Endodermal cell (in vitro differentiated cells): Measurements from ENCODE around the gene GRIP2. TPM values are rescaled to one million over a fixed set of nuclear protein-coding genes. Genes with fewer than 3 reads are reported as not detected.

Experiments
- DNase-seq: peaks from one replicate; pipeline ENCODE4 v3.0.0-alpha.2; 2017
- H3K27ac ChIP-seq: 2 replicates; pipeline ENCODE4 v1.5.1; 2013; ENCODE audit warnings: mild to moderate bottlenecking, low read depth, low read length, moderate library complexity
- H3K27me3 ChIP-seq: 2 replicates; pipeline ENCODE4 v1.6.1; 2013; ENCODE audit warnings: mild to moderate bottlenecking, low read length, moderate library complexity; ENCODE audit not compliant: insufficient read depth, control insufficient read depth, poor library complexity, severe bottlenecking
- H3K36me3 ChIP-seq: 2 replicates; pipeline ENCODE4 v1.7.0; 2013; ENCODE audit warnings: mild to moderate bottlenecking, low read length, moderate library complexity; ENCODE audit not compliant: control insufficient read depth, insufficient read depth
- H3K4me1 ChIP-seq: one replicate; pipeline ENCODE4 v1.7.0; 2013; ENCODE audit warnings: low read length; ENCODE audit not compliant: control insufficient read depth, insufficient read depth
- H3K4me3 ChIP-seq: 2 replicates; pipeline ENCODE4 v1.5.1; 2013; ENCODE audit warnings: mild to moderate bottlenecking, low read length, moderate library complexity
- H3K9ac ChIP-seq: 2 replicates; pipeline ENCODE4 v1.6.1; 2013; ENCODE audit warnings: mild to moderate bottlenecking, low read length, moderate library complexity; ENCODE audit not compliant: poor library complexity, severe bottlenecking; ENCODE audit errors: extremely low read depth
- H3K9me3 ChIP-seq: 2 replicates; pipeline ENCODE4 v1.6.1; 2013; ENCODE audit warnings: mild to moderate bottlenecking, low read length, moderate library complexity; ENCODE audit not compliant: control insufficient read depth
- H3K27ac Mint-ChIP-seq: 2 replicates; pipeline ENCODE4 v1.8.0; 2020; ENCODE audit warnings: mixed read lengths
- H3K27me3 Mint-ChIP-seq: 2 replicates; pipeline ENCODE4 v1.8.0; 2021; ENCODE audit warnings: mild to moderate bottlenecking, mixed read lengths; ENCODE audit not compliant: insufficient read depth
- H3K36me3 Mint-ChIP-seq: 2 replicates; pipeline ENCODE4 v1.8.0; 2020; ENCODE audit warnings: low read depth, mixed read lengths
- H3K4me1 Mint-ChIP-seq: 2 replicates; pipeline ENCODE4 v1.8.0; 2020; ENCODE audit warnings: mixed read lengths
- H3K4me3 Mint-ChIP-seq: 2 replicates; pipeline ENCODE4 v1.8.0; 2020; ENCODE audit warnings: mild to moderate bottlenecking, moderate library complexity, mixed read lengths
- H3K9me3 Mint-ChIP-seq: 2 replicates; pipeline ENCODE4 v1.8.0; 2020; ENCODE audit warnings: mild to moderate bottlenecking, mixed read lengths
- WGBS, 2 experiments: methylation state at CpG; one replicate each; pipeline versions ENCODE4 v1.1.5 to v1.1.7; 2013; ENCODE audit warnings: missing lambda C conversion rate in 2 of 2, mixed read lengths in 1 of 2; ENCODE audit not compliant: insufficient coverage in 1 of 2, insufficient read length in 1 of 2; 5-methylcytosine and 5-hydroxymethylcytosine counted together
- total RNA-seq, 2 donors: library from RNA; stranded (reverse); fragmentation: NEBNext Ultra II Directional in 1 of 2; extraction: Animal tissue kit (Norgen Biotek cat#: 25700) in 1 of 2; gene quantifications; 2 replicates in 1 of 2; 3 replicates in 1 of 2; pipeline ENCODE4 v1.2.1, GENCODE V29; 2021
- TF ChIP-seq, protein P1 (sequence below): fragments of 200-600 bp; sonication (generic); conservative IDR thresholded peaks from 2 replicates; pipeline ENCODE4 v1.5.0; 2021; ENCODE audit warnings: antibody characterized with exemption, mild to moderate bottlenecking

GRIP2 gene
- total RNA-seq, 2 donors from 2014 or later = 2.0 to 2.2 TPM

DNA sequence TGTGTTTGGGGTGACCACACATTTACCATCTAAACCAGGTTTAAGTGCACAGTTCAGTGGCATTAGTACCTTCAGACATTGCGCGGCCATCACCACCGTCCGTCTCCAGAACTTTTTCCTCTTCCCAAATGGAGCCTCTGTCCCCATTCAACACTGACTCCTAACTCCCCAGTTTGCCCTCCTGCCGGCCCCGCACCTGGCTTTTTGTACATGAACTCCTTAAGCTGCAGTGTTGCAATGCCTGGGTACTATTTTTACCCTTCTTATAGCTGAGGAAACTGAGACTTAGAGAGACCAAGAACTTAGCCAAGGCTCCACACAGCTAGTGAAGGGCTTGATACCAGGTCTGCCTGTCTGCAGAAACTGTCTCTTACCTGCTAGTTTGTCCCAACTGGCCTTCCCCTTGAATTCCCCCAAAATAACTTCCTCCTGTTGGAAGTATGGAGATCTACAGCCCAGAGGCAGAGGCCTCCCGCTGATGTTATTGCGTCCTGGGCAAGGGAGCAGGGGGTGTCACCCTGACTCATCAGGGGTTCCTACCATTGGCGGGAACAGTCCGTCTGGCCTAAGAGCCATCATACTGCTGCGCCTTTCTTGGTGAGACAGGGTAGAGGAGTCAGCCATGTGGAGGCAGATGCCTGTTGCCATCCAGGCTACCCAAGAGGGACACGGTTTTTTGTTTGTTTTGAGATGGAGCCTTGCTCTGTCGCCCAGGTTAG is 65.6 kb downstream of the GRIP2 start:
- 93 to 95% methylated on average over 10 to 13 of the region's 13 CpGs for WGBS, 2 experiments

DNA sequence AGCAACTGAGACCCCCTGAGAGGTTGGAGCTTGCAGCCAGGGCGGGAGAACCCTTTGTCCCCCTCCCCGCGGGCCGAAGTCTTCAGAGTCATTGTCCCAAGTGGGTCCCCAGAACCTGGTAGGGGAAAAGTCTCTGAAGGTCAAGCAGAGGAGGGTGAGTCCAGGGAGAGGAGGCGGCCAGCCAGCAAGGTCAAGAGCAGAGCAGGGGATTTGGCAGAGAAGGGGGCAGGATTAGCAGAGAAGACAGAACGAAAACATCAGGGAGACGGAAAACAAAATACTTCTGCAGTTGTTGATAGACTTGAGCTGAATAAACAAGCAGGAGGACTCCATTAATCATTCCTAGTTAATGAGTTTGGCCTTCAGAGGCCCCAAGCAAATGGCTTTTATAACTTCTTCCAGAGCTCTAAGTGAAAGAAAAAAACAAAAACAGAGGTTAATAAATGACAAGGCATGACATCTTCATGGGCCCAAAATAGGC is 66.7 kb downstream of the GRIP2 start:
- Histone ChIP-seq H3K9me3 (no peaks in the 10 kb centered on the region), H3K4me3 (no peak overlapping the region), H3K27ac (no peak overlapping the region), H3K27me3 (no peaks in the 10 kb centered on the region), H3K9ac (no peak overlapping the region), H3K36me3 (peaks cover 22% of the 10 kb centered on the region), H3K4me1 (no peaks in the 10 kb centered on the region)
- H3K36me3 Mint-ChIP-seq = peaks cover 54% of the 10 kb centered on the region
- no peaks in the 10 kb centered on the region for H3K27me3 Mint-ChIP-seq
- 94 to 100% methylated on average over 3 to 7 of the region's 7 CpGs for WGBS, 2 experiments
- no peak overlapping the region for H3K4me3 Mint-ChIP-seq
- TF ChIP-seq, protein P1, sequence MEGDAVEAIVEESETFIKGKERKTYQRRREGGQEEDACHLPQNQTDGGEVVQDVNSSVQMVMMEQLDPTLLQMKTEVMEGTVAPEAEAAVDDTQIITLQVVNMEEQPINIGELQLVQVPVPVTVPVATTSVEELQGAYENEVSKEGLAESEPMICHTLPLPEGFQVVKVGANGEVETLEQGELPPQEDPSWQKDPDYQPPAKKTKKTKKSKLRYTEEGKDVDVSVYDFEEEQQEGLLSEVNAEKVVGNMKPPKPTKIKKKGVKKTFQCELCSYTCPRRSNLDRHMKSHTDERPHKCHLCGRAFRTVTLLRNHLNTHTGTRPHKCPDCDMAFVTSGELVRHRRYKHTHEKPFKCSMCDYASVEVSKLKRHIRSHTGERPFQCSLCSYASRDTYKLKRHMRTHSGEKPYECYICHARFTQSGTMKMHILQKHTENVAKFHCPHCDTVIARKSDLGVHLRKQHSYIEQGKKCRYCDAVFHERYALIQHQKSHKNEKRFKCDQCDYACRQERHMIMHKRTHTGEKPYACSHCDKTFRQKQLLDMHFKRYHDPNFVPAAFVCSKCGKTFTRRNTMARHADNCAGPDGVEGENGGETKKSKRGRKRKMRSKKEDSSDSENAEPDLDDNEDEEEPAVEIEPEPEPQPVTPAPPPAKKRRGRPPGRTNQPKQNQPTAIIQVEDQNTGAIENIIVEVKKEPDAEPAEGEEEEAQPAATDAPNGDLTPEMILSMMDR = no peak
- no peak for DNase-seq
- H3K9me3 Mint-ChIP-seq = no peaks in the 10 kb centered on the region
- peak overlapping the region; percentile 82 for H3K27ac Mint-ChIP-seq
- H3K4me1 Mint-ChIP-seq = no peaks in the 10 kb centered on the region

More for the DNA sequence above, 65.6 kb downstream of the GRIP2 start:
- H3K27ac ChIP-seq = no peak overlapping the region
- H3K4me3 ChIP-seq = no peak overlapping the region
- H3K27me3 ChIP-seq = no peaks in the 10 kb centered on the region
- no peaks in the 10 kb centered on the region for H3K4me1 Mint-ChIP-seq
- H3K9me3 ChIP-seq = no peaks in the 10 kb centered on the region
- no peaks in the 10 kb centered on the region for H3K9me3 Mint-ChIP-seq
- DNase-seq = no peak
- TF ChIP-seq, protein P1 = no peak
- no peak overlapping the region for H3K9ac ChIP-seq
- peaks cover 33% of the 10 kb centered on the region for H3K36me3 ChIP-seq
- H3K27ac Mint-ChIP-seq = no peak overlapping the region
- H3K27me3 Mint-ChIP-seq = no peaks in the 10 kb centered on the region
- H3K36me3 Mint-ChIP-seq = peaks cover 63% of the 10 kb centered on the region
- no peak overlapping the region for H3K4me3 Mint-ChIP-seq
- no peaks in the 10 kb centered on the region for H3K4me1 ChIP-seq

DNA sequence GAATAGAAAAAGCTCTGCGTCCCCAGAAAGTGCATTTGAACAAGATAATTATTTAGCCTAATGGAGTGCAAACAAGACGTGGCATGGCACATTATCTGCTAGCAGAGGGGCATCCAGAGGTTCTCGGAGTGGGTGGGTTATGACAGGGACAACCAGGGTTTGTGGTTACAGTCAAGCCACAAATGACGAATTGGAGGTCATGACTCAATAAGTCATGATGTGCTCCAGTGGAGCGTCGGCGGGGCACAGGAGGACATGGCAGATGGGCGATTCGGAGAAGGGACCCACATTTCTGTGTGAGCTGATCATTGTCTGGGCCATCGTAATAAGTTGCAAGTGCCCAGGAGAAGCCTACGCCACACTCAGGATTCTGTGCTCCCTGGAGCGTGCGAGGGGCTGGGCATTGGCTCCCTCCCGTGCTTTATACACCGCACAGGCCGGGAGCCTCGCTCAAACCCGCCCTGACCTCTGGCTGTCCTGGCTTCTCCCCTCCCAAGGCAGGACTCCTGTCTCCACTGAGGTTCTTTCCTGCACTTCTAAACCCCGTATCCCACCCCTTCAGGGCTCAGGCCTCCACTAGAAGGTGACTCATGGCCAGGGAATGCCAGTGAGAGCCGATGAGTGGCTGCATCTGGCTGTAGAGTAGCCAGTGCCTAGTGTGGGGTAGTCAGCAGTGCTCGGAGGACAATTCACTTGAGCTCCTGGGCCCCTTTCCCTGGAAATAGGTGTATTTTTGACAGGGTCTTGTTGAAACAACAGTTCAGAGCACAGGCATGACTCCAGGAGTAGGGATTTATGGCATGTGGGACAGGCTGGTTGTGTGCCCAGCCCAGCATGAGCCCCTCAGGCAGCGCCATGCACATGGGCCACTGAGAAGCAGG is 67.4 kb downstream of the GRIP2 start:
- Mint-ChIP-seq H3K36me3 (peaks cover 46% of the 10 kb centered on the region), H3K9me3 (no peaks in the 10 kb centered on the region), H3K4me3 (no peak overlapping the region), H3K4me1 (no peaks in the 10 kb centered on the region), H3K27me3 (no peaks in the 10 kb centered on the region), H3K27ac (peak overlapping the region; percentile 82)
- Histone ChIP-seq H3K4me3 (no peak overlapping the region), H3K9me3 (no peaks in the 10 kb centered on the region), H3K9ac (no peak overlapping the region), H3K4me1 (no peaks in the 10 kb centered on the region), H3K27ac (no peak overlapping the region), H3K36me3 (peaks cover 15% of the 10 kb centered on the region), H3K27me3 (no peaks in the 10 kb centered on the region)
- DNase-seq = peak; percentile 83
- 90 to 93% methylated on average over 16 to 22 of the region's 22 CpGs for WGBS, 2 experiments
- TF ChIP-seq, protein P1 = no peak
